K562 (cell line): ENCODE results near the gene CDH20. TPM values are rescaled to one million over a fixed set of nuclear protein-coding genes. Genes with fewer than 3 reads are reported as not detected.

Source experiments
- ATAC-seq: fragments of 200-7000 bp; cut with Tn5 transposase; 3 replicates; pipeline ENCODE4 v1.9.1; 2020; ENCODE audit warnings: moderate library complexity
- BruUV-seq: library from RNA; stranded (reverse); fragments of 400-500 nt; replicated peaks from 2 replicates; lab custom pipeline; 2021; lab: Mats Ljungman, UMichigan
- CTCF ChIA-PET: fragments of 300-600 bp; formaldehyde crosslinking; extraction: SDS; loops from one replicate; lab custom pipeline; 2021; ENCODE audit warnings: low intra/inter-chr PET ratio; lab: Yijun Ruan, JAX
- POLR2A ChIA-PET: fragments of 300-600, 350-650 bp; sonication (Branson Sonifier 250); formaldehyde crosslinking; extraction: SDS; loops from one replicate; lab custom pipeline; 2021; ENCODE audit warnings: antibody characterized with exemption, inconsistent platforms; lab: Yijun Ruan, JAX
- DNase-seq, 4 experiments: peaks; one replicate each; pipeline versions ENCODE4 v3.0.0 to v3.0.0-alpha.2; 2011 to 2018; ENCODE audit warnings: low spot score in 3 of 4, mixed read lengths in 3 of 4; ENCODE audit errors: extremely low read depth in 1 of 4
- FAIRE-seq: peaks from 2 replicates; lab custom pipeline; 2011; peaks lifted over from hg19 to GRCh38; lab: Jason Lieb, UNC
- H2AFZ ChIP-seq: 2 replicates; pipeline ENCODE4 v1.6.0; 2011; ENCODE audit warnings: low read depth, low read length, control low read depth, inconsistent platforms
- H3K27ac ChIP-seq: fragments of 200-600 bp; 3 replicates; pipeline ENCODE4 v1.8.0; 2011; ENCODE audit warnings: low read depth, mild to moderate bottlenecking, control low read depth, inconsistent platforms, low read length, moderate library complexity, mixed read lengths; ENCODE audit errors: extremely low read depth
- H3K27me3 ChIP-seq, 2 experiments: fragments of 300-600 bp in 1 of 2; 2 replicates in 1 of 2; 3 replicates in 1 of 2; pipeline versions ENCODE4 v1.6.0 to v1.8.0; 2011; ENCODE audit warnings: inconsistent platforms in 2 of 2, low read length in 2 of 2, mild to moderate bottlenecking in 1 of 2, mixed read lengths in 1 of 2, moderate library complexity in 1 of 2; ENCODE audit not compliant: control insufficient read depth in 2 of 2, insufficient read depth in 2 of 2
- H3K36me3 ChIP-seq: fragments of 300-600 bp; 3 replicates; pipeline ENCODE4 v1.8.0; 2011; ENCODE audit warnings: mild to moderate bottlenecking, low read length, inconsistent platforms; ENCODE audit not compliant: control insufficient read depth, insufficient read depth
- H3K4me1 ChIP-seq, 2 experiments: fragments of 200-600 bp in 1 of 2; replicated peaks in 1 of 2; 2 replicates in 1 of 2; 3 replicates in 1 of 2; pipeline versions ENCODE4 v1.5.1 to v1.8.0; 2011; ENCODE audit warnings: inconsistent platforms in 2 of 2, low read length in 2 of 2, mild to moderate bottlenecking in 1 of 2, mixed read lengths in 1 of 2, moderate library complexity in 1 of 2; ENCODE audit not compliant: control insufficient read depth in 2 of 2, insufficient read depth in 2 of 2
- H3K4me2 ChIP-seq: 2 replicates; pipeline ENCODE4 v1.6.1; 2011; ENCODE audit warnings: low read length, control low read depth, inconsistent platforms, mixed read lengths; ENCODE audit not compliant: insufficient read depth
- H3K4me3 ChIP-seq: fragments of 200-600 bp; sonication (generic), shearing (Covaris generic); 2 replicates; pipeline ENCODE4 v1.5.1; 2016; ENCODE audit warnings: control low read depth, inconsistent platforms
- H3K79me2 ChIP-seq: fragments of 200-600 bp; 3 replicates; pipeline ENCODE4 v1.8.0; 2011; ENCODE audit warnings: low read length, inconsistent platforms; ENCODE audit not compliant: control insufficient read depth, insufficient read depth
- H3K9ac ChIP-seq, 2 experiments: 2 replicates each; pipeline versions ENCODE4 v1.6.0 to v1.6.1; 2011; ENCODE audit warnings: low read depth in 2 of 2, low read length in 2 of 2, control low read depth in 1 of 2, inconsistent platforms in 1 of 2, mild to moderate bottlenecking in 1 of 2, mixed read lengths in 1 of 2; ENCODE audit not compliant: insufficient read depth in 1 of 2
- H3K9me1 ChIP-seq: one replicate; pipeline ENCODE4 v1.6.0; 2011; ENCODE audit warnings: inconsistent platforms, mild to moderate bottlenecking, low read length, moderate library complexity; ENCODE audit not compliant: control insufficient read depth, insufficient read depth
- H3K9me3 ChIP-seq: replicated peaks from 2 replicates; pipeline ENCODE4 v1.5.1; 2011; ENCODE audit warnings: low read depth, low read length, inconsistent platforms; ENCODE audit not compliant: control insufficient read depth, insufficient read depth
- H4K20me1 ChIP-seq: replicated peaks from 2 replicates; pipeline ENCODE4 v1.6.1; 2011; ENCODE audit warnings: low read length, inconsistent platforms, mixed read lengths; ENCODE audit not compliant: control insufficient read depth, insufficient read depth
- CCNT2 ChIP-seq: IDR thresholded peaks from 2 replicates; pipeline ENCODE4 v1.6.1; 2011; ENCODE audit warnings: borderline replicate concordance, low read depth, mild to moderate bottlenecking, moderate library complexity, mixed read lengths, low read length; ENCODE audit not compliant: insufficient read length; ENCODE audit errors: extremely low read depth
- E4F1 ChIP-seq: fragments of 250-450 bp; sonication (Bioruptor Pico); IDR thresholded peaks from 2 replicates; pipeline ENCODE4 v1.5.0; 2021; ENCODE audit warnings: mild to moderate bottlenecking, borderline replicate concordance
- ERF ChIP-seq: fragments of 450-650 bp; formaldehyde crosslinking; IDR thresholded peaks from 2 replicates; pipeline ENCODE4 v1.4.0; 2020; ENCODE audit warnings: mild to moderate bottlenecking, mixed read lengths
- FUS ChIP-seq: fragments of 200-400 bp; formaldehyde crosslinking; optimal IDR thresholded peaks from 2 replicates; pipeline ENCODE3; 2017; ENCODE audit warnings: low read depth, low read length
- GABPA ChIP-seq: fragments of 200-800 bp; sonication (Bioruptor generic); conservative IDR thresholded peaks from 2 replicates; pipeline ENCODE4 v1.6.1; 2016; ENCODE audit warnings: low read depth, missing genetic modification characterization, missing compliant biosample characterization
- GABPB2 ChIP-seq: fragments of 250-450 bp; sonication (Bioruptor Pico); conservative IDR thresholded peaks from 2 replicates; pipeline ENCODE4 v1.5.1; 2021; ENCODE audit warnings: mild to moderate bottlenecking
- KLF6 ChIP-seq: fragments of 250-450 bp; sonication (Bioruptor Pico); IDR thresholded peaks from 2 replicates; pipeline ENCODE4 v1.4.0; 2020; ENCODE audit warnings: mild to moderate bottlenecking, moderate library complexity, borderline replicate concordance
- NR0B1 ChIP-seq: fragments of 450-650 bp; IDR thresholded peaks from one replicate; pipeline ENCODE4 v1.6.1; 2018; ENCODE audit warnings: mild to moderate bottlenecking, moderate library complexity; ENCODE audit not compliant: partially characterized antibody
- NUFIP1 ChIP-seq: fragments of 450-650 bp; IDR thresholded peaks from 2 replicates; pipeline ENCODE4 v1.6.1; 2018; ENCODE audit not compliant: partially characterized antibody
- PHF21A ChIP-seq: fragments of 450-650 bp; IDR thresholded peaks from 2 replicates; pipeline ENCODE4 v1.6.1; 2017; ENCODE audit warnings: low read depth, borderline replicate concordance
- RBM14 ChIP-seq: fragments of 200-400 bp; formaldehyde crosslinking; IDR thresholded peaks from 2 replicates; pipeline ENCODE4 v1.6.1; 2018; ENCODE audit warnings: low read depth, mild to moderate bottlenecking, low read length, moderate library complexity, borderline replicate concordance; ENCODE audit not compliant: insufficient read depth
- RBM15 ChIP-seq: fragments of 200-400 bp; formaldehyde crosslinking; IDR thresholded peaks from 2 replicates; pipeline ENCODE4 v1.6.1; 2018; ENCODE audit warnings: mild to moderate bottlenecking, low read length, moderate library complexity; ENCODE audit not compliant: insufficient read depth
- SETDB1 ChIP-seq: IDR thresholded peaks from one replicate; pipeline ENCODE4 v1.6.1; 2012; ENCODE audit warnings: low read length, control low read depth, inconsistent platforms
- SMARCA4 ChIP-seq: fragments of 450-650 bp; IDR thresholded peaks from 2 replicates; pipeline ENCODE4 v1.6.1; 2016
- STAG1 ChIP-seq: sonication (generic); formaldehyde crosslinking; IDR thresholded peaks from 2 replicates; pipeline ENCODE4 v1.5.0; 2020; ENCODE audit warnings: missing genetic modification reagents, borderline replicate concordance
- ZC3H4 ChIP-seq: sonication (generic); formaldehyde crosslinking; IDR thresholded peaks from 2 replicates; pipeline ENCODE4 v1.9.0; 2021; ENCODE audit warnings: missing genetic modification reagents, borderline replicate concordance
- ZNF140 ChIP-seq: fragments of 250-450 bp; sonication (Bioruptor Pico); IDR thresholded peaks from 2 replicates; pipeline ENCODE4 v1.8.0; 2021; ENCODE audit warnings: moderate library complexity, mild to moderate bottlenecking, inconsistent platforms
- ZNF584 ChIP-seq: fragments of 200-800 bp; sonication (Bioruptor generic); IDR thresholded peaks from 2 replicates; pipeline ENCODE4 v1.6.1; 2016; ENCODE audit warnings: low read depth, mild to moderate bottlenecking, missing genetic modification characterization, missing compliant biosample characterization
- WGBS: fragments of 100-300 bp; shearing (Covaris generic); methylation state at CpG from one replicate; pipeline ENCODE4 v1.1.6; 2016; ENCODE audit warnings: low coverage, mixed read lengths; ENCODE audit not compliant: insufficient coverage; ENCODE audit errors: missing lambda C conversion rate; 5-methylcytosine and 5-hydroxymethylcytosine counted together
- in situ Hi-C: fragments of 300-500 bp; cut with MboI; formaldehyde crosslinking; loops from 4 replicates; pipeline ENCODE4 v1.15.0; 2018; ENCODE audit warnings: inconsistent platforms, mixed read lengths
- intact Hi-C: fragments of 100-400 bp; cut with micrococcal nuclease; formaldehyde crosslinking; loops from 2 replicates; pipeline ENCODE4 v1.14.2; 2022
- polyA plus RNA-seq, 8 experiments: library from polyadenylated mRNA; depleted of rRNA in 4 of 8; stranded (reverse) in 5 of 8; unstranded in 3 of 8; fragments of >200 nt; fragmentation: Nextera tagmentation in 2 of 8; fragmentation: Illumina TruSeq in 1 of 8; extraction: Ambion mirVana in 2 of 8; extraction: Trizol in 1 of 8; gene quantifications; 2 replicates each; pipeline versions ENCODE4 v1.2.1 to v1.2.3, GENCODE V29; 2011 to 2014; ENCODE audit warnings: inconsistent platforms in 1 of 8, missing spikeins in 1 of 8
- total RNA-seq, 7 experiments: library from RNA; depleted of rRNA in 6 of 7; stranded (reverse); fragments of >200 nt in 6 of 7; fragmentation: Illumina TruSeq in 2 of 7; extraction: Trizol in 2 of 7; gene quantifications; 2 replicates each; pipeline versions ENCODE4 v1.2.1 to v1.2.3, GENCODE V29; 2011 to 2021; ENCODE audit warnings: low replicate concordance in 1 of 7

CDH20 gene
- total and polyA plus RNA-seq, 9 of the 15 experiments (the other 6 are each of a cell fraction or from before 2014, with no cell fraction given): not detected

GRCh38 chr18:61541673-61542072 lies 208.4 kb downstream of the CDH20 start:
- no peak overlapping the region for H3K9ac ChIP-seq
- H3K4me3 ChIP-seq: no peak overlapping the region
- no peaks in the 10 kb centered on the region for H3K36me3 ChIP-seq
- intact Hi-C loops (no loop called here), in situ Hi-C loops (no loop called here)
- ChIA-PET CTCF (no interaction called here), POLR2A (no interaction called here)
- H3K27ac ChIP-seq: no peak overlapping the region
- H3K9me1 ChIP-seq: no peaks in the 10 kb centered on the region
- DNase-seq (no peak), FAIRE-seq (no peak), ATAC-seq (no peak)
- no peaks in the 10 kb centered on the region for H3K27me3 ChIP-seq
- H3K4me2 ChIP-seq: no peak overlapping the region
- no TSS peak for BruUV-seq
- no peak overlapping the region for H2AFZ ChIP-seq
- H3K4me1 ChIP-seq: no peaks in the 10 kb centered on the region
- H4K20me1 ChIP-seq: no peaks in the 10 kb centered on the region
- 2% methylated on average over 7 of the region's 7 CpGs for WGBS
- no peaks in the 10 kb centered on the region for H3K9me3 ChIP-seq
- no peaks in the 10 kb centered on the region for H3K79me2 ChIP-seq
- TF ChIP-seq ERF (CRISPR knock-in tag) (no peak), PHF21A (no peak), SETDB1 (no peak), E4F1 (no peak), GABPA (no peak), RBM15 (no peak), ZNF584 (CRISPR knock-in tag) (no peak), FUS (no peak), NUFIP1 (no peak), STAG1 (CRISPR knock-in tag) (no peak), RBM14 (no peak), GABPB2 (CRISPR knock-in tag) (no peak), ZNF140 (CRISPR knock-in tag) (no peak), NR0B1 (no peak), SMARCA4 (no peak), CCNT2 (no peak), ZC3H4 (CRISPR knock-in tag) (no peak), KLF6 (no peak)
